ENCODE results near the gene CPNE6. TPM values are rescaled to one million over a fixed set of nuclear protein-coding genes. Genes with fewer than 3 reads are reported as not detected.
A peak's percentile ranks its signal among the peaks of the same experiment; 100 is the strongest.

The CPNE6 gene
- total and polyA plus RNA-seq, 4 donors = 0.05 to 0.17 TPM; not detected in 2

GRCh38 chr14:24051176-24051788 lies 20.1 kb upstream of the CPNE6 start (continued):
- TF ChIP-seq, protein P1, sequence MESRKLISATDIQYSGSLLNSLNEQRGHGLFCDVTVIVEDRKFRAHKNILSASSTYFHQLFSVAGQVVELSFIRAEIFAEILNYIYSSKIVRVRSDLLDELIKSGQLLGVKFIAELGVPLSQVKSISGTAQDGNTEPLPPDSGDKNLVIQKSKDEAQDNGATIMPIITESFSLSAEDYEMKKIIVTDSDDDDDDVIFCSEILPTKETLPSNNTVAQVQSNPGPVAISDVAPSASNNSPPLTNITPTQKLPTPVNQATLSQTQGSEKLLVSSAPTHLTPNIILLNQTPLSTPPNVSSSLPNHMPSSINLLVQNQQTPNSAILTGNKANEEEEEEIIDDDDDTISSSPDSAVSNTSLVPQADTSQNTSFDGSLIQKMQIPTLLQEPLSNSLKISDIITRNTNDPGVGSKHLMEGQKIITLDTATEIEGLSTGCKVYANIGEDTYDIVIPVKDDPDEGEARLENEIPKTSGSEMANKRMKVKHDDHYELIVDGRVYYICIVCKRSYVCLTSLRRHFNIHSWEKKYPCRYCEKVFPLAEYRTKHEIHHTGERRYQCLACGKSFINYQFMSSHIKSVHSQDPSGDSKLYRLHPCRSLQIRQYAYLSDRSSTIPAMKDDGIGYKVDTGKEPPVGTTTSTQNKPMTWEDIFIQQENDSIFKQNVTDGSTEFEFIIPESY (IDR thresholded peaks at IDR 0.05) = no peak

DNA sequence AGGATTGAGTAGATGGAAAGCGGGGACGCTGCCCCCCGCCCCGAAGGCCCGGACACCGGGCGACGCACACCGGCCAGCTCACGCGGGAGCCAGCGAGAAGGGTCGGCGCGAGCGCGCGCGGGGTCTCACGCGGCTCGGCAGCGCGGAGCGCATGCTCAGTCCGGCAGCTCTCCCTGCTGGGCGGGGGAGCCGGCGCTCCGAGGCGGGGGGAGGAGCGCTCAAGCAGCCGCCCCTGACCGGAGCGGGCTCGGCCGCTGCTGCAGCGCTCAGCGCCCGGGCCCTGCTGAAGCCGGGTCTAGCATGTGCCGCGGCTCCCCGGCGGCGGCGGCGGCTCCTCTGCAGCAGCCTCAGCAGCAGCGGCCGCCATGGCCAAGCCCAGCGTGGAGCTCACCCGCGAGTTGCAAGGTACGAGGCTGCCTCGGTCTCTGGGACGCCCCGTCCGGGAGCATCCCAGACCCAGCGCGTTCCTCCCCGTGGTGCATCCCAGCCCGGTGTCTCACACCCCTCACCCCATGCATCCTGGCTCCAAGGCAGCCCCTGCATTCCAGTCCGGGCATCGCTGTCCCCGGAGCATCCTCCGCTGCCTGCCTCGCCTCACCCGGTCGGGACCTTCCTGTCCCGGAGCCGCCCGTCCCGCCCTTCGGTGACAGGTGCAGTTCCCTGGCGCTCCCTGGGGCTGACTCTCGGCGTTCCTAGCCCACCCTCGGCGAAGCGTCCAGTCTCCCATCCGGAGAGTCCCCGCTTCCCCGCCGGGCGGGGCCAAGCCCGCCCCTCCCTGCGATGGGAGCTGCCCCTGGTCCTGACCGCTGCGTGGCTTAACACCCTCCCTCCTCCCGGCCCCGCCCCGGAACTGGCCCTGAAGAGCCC lies 19.3 kb upstream of the CPNE6 start, which contains the start of gene CARMIL3:
Gene CARMIL3 (plus strand): TSS at position 221 of the 867 bp plus-strand sequence. CDS start 145 bp downstream, at position 366.
- no peaks in the 10 kb centered on the region for H3K9me3 ChIP-seq (ENCODE audit: control insufficient read depth in 4 of 4, low read length in 3 of 4)
- peak; percentile 94 for TF ChIP-seq REST (IDR thresholded peaks at IDR 0.05)
- no peak for TF ChIP-seq JUND (IDR thresholded peaks at IDR 0.05)
- TF ChIP-seq EGR1 (IDR thresholded peaks at IDR 0.05; ENCODE audit: low read depth in 2 of 2) = no peak
- peak within 1 kb of the TSS; percentile 48 to 77 for H3K9ac ChIP-seq (ENCODE audit: low read depth in 1 of 2, low read length in 2 of 2)

GRCh38 chr14:24052656-24053547 lies 18.5 kb upstream of the CPNE6 start:
- H3K27ac ChIP-seq (ENCODE audit: low read depth in 1 of 2, low read length in 2 of 2) = no peak overlapping the region
- H3K4me1 ChIP-seq (ENCODE audit: control insufficient read depth in 4 of 4, insufficient read depth in 4 of 4, low read length in 3 of 4) = peaks cover 10 to 34% (median 22%) of the 10 kb centered on the region in 4 donors
- no peaks in the 10 kb centered on the region for H3K27me3 ChIP-seq (ENCODE audit: control insufficient read depth in 4 of 4, insufficient read depth in 4 of 4, low read length in 3 of 4)
- no peak overlapping the region for H3K9ac ChIP-seq (ENCODE audit: low read depth in 1 of 2, low read length in 2 of 2)
- no peaks in the 10 kb centered on the region for H3K36me3 ChIP-seq (ENCODE audit: control insufficient read depth in 4 of 4, insufficient read depth in 3 of 4, low read depth in 1 of 4, low read length in 3 of 4)
- peak overlapping the region in 1 of 3 donors; percentile 63 for H3K4me3 ChIP-seq (ENCODE audit: low read depth in 1 of 3, low read length in 3 of 3)
- WGBS = 65% methylated on average over 20 of the region's 20 CpGs
- no peak for DNase-seq (ENCODE audit: low spot score)
- H3K9me3 ChIP-seq (ENCODE audit: control insufficient read depth in 4 of 4, low read length in 3 of 4) = no peaks in the 10 kb centered on the region
- TF ChIP-seq CTCF (IDR thresholded peaks at IDR 0.05; ENCODE audit: low read depth, low read length, missing input control) = no peak
- TF ChIP-seq HNF4A (conservative IDR thresholded peaks at IDR 0.05) = no peak
- TF ChIP-seq GABPA (IDR thresholded peaks at IDR 0.05 in 1 of 2, conservative IDR thresholded peaks at IDR 0.05 in 1 of 2) = no peak
- no peak for TF ChIP-seq FOXA1 (IDR thresholded peaks at IDR 0.05)
- TF ChIP-seq FOXA2 (IDR thresholded peaks at IDR 0.05) = no peak
- no peak for TF ChIP-seq JUND (IDR thresholded peaks at IDR 0.05)
- no peak for TF ChIP-seq MAX (IDR thresholded peaks at IDR 0.05)
- TF ChIP-seq TAF1 (conservative IDR thresholded peaks at IDR 0.05) = no peak
- no peak for TF ChIP-seq SP1 (IDR thresholded peaks at IDR 0.05)
- no peak for TF ChIP-seq NR2F2 (IDR thresholded peaks at IDR 0.05)
- no peak for TF ChIP-seq RXRA (IDR thresholded peaks at IDR 0.05)
- TF ChIP-seq, protein P1 (IDR thresholded peaks at IDR 0.05) = no peak

More for the DNA sequence above, 19.3 kb upstream of the CPNE6 start, which contains the start of gene CARMIL3:
- Histone ChIP-seq H3K4me3 (ENCODE audit: low read depth in 1 of 3, low read length in 3 of 3) (peak within 1 kb of the TSS; percentile 63 to 66 (median 63)), H3K27me3 (ENCODE audit: control insufficient read depth in 4 of 4, insufficient read depth in 4 of 4, low read length in 3 of 4) (no peaks in the 10 kb centered on the region), H3K4me1 (ENCODE audit: control insufficient read depth in 4 of 4, insufficient read depth in 4 of 4, low read length in 3 of 4) (peaks cover 10 to 25% (median 15%) of the 10 kb centered on the region in 4 donors), H3K27ac (ENCODE audit: low read depth in 1 of 2, low read length in 2 of 2) (no peak within 1 kb of the TSS), H3K36me3 (ENCODE audit: control insufficient read depth in 4 of 4, insufficient read depth in 3 of 4, low read depth in 1 of 4, low read length in 3 of 4) (no peaks in the 10 kb centered on the region)
- under 1% methylated on average over 92 of the region's 92 CpGs for WGBS
- DNase-seq (ENCODE audit: low spot score) = peak; percentile 58
